Measurements from ENCODE around the gene NAA35. TPM values are rescaled to one million over a fixed set of nuclear protein-coding genes. Genes with fewer than 3 reads are reported as not detected.

The NAA35 gene
- total RNA-seq, 2 experiments from 2014 or later = 9.5 to 20.2 TPM

GRCh38 chr9:86061972-86062739 is 121.2 kb downstream of the NAA35 start:
- BruUV-seq (replicated peaks) = no TSS peak
- Histone ChIP-seq H3K4me3 (ENCODE audit: low read depth, low read length, poor library complexity, severe bottlenecking) (no peak overlapping the region), H2AFZ (ENCODE audit: low read length) (no peak overlapping the region), H3K79me2 (ENCODE audit: insufficient read depth, low read depth, low read length) (no peaks in the 10 kb centered on the region), H3K9me3 (ENCODE audit: low read length) (no peaks in the 10 kb centered on the region), H3K4me1 (ENCODE audit: insufficient read depth, low read length, poor library complexity, severe bottlenecking) (no peaks in the 10 kb centered on the region), H4K20me1 (ENCODE audit: insufficient read depth, low read length) (no peaks in the 10 kb centered on the region), H3K36me3 (ENCODE audit: insufficient read depth, low read length) (no peaks in the 10 kb centered on the region), H3K4me2 (ENCODE audit: low read length) (no peak overlapping the region), H3K27ac (ENCODE audit: low read depth, low read length, poor library complexity, severe bottlenecking) (no peak overlapping the region), H3K9me2 (ENCODE audit: insufficient read depth, low read length) (no peaks in the 10 kb centered on the region)
- ChIA-PET CTCF (ENCODE audit: unreplicated experiment) (no interaction called here), POLR2A (no interaction called here)
- TF ChIP-seq, protein P1, sequence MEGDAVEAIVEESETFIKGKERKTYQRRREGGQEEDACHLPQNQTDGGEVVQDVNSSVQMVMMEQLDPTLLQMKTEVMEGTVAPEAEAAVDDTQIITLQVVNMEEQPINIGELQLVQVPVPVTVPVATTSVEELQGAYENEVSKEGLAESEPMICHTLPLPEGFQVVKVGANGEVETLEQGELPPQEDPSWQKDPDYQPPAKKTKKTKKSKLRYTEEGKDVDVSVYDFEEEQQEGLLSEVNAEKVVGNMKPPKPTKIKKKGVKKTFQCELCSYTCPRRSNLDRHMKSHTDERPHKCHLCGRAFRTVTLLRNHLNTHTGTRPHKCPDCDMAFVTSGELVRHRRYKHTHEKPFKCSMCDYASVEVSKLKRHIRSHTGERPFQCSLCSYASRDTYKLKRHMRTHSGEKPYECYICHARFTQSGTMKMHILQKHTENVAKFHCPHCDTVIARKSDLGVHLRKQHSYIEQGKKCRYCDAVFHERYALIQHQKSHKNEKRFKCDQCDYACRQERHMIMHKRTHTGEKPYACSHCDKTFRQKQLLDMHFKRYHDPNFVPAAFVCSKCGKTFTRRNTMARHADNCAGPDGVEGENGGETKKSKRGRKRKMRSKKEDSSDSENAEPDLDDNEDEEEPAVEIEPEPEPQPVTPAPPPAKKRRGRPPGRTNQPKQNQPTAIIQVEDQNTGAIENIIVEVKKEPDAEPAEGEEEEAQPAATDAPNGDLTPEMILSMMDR (conservative IDR thresholded peaks at IDR 0.05; ENCODE audit: low read length) = no peak
- TF ChIP-seq EZH2phosphoT487 (IDR thresholded peaks at IDR 0.05; ENCODE audit: borderline replicate concordance, low read depth, low read length) = no peak
- intact Hi-C loops (cut with micrococcal nuclease; ENCODE audit: unreplicated experiment) = no loop called here
- no peak for DNase-seq (ENCODE audit: low spot score)

DNA sequence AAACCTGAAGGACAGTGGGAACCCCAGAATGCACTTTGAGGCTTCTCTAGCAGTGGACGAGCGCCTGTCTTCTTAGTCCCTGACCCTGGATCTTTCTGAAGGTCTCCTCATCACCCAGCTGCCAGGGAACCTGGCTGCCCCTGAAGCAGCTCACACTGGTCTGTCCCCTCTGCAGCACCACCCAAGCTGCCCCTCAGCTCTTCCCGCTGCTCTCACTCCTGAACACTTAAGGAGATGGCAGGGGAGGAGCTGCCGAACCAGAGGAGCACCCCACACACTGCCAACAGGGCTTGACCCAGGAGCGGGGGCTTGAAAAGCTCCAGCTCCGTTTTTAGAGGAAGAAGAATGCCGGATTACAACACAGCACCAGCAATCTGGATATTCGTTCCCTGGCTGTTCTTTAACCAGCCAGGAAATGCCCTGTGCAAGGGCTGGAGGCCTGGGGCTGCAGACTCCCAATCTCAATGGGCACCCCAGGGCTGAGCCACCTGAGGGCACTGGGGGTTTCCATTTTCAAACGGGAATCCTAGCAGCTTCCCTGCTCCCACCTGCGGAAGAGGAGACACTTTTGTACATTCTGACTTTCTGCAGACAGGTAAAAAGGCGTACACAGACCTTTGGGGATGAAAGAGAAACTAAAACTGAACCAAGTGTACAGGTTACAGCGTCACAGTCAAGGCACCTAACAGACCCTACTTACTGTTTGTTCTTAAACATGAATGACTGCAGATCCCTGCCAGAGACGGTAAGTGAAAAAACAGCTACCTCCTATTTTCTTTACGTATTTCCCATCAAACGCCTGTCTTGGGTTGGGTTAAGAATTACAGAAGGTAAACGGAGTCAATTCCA is 122.1 kb downstream of the NAA35 start:
- no TSS peak for BruUV-seq (replicated peaks)
- ChIA-PET POLR2A (interaction anchor here (0.5 kb wide), 1 partner anchor 172 kb away, joined by 3 read pairs; no protein-coding TSS in a partner anchor), CTCF (ENCODE audit: unreplicated experiment) (no interaction called here)
- Histone ChIP-seq H3K4me3 (ENCODE audit: low read depth, low read length, poor library complexity, severe bottlenecking) (no peak overlapping the region), H3K27ac (ENCODE audit: low read depth, low read length, poor library complexity, severe bottlenecking) (no peak overlapping the region), H3K9me3 (ENCODE audit: low read length) (no peaks in the 10 kb centered on the region), H2AFZ (ENCODE audit: low read length) (no peak overlapping the region), H3K79me2 (ENCODE audit: insufficient read depth, low read depth, low read length) (no peaks in the 10 kb centered on the region), H3K36me3 (ENCODE audit: insufficient read depth, low read length) (no peaks in the 10 kb centered on the region), H3K4me2 (ENCODE audit: low read length) (no peak overlapping the region), H3K9me2 (ENCODE audit: insufficient read depth, low read length) (no peaks in the 10 kb centered on the region), H4K20me1 (ENCODE audit: insufficient read depth, low read length) (no peaks in the 10 kb centered on the region), H3K4me1 (ENCODE audit: insufficient read depth, low read length, poor library complexity, severe bottlenecking) (no peaks in the 10 kb centered on the region)
- intact Hi-C loops (cut with micrococcal nuclease; ENCODE audit: unreplicated experiment) = no loop called here
- TF ChIP-seq, protein P1 (conservative IDR thresholded peaks at IDR 0.05; ENCODE audit: low read length) = no peak
- TF ChIP-seq EZH2phosphoT487 (IDR thresholded peaks at IDR 0.05; ENCODE audit: borderline replicate concordance, low read depth, low read length) = no peak
- DNase-seq (ENCODE audit: low spot score) = no peak

Data from OCI-LY7 (cell line).